ENCODE measurements around the gene OTUB2. TPM values are rescaled to one million over a fixed set of nuclear protein-coding genes. Genes with fewer than 3 reads are reported as not detected.

OTUB2 gene
- polyA plus RNA-seq, 2 donors: 2.3 to 3.9 TPM

- no peaks in the 10 kb centered on the region for H3K27me3 ChIP-seq (ENCODE audit: control insufficient read depth in 1 of 2, insufficient read depth in 2 of 2, low read length in 2 of 2)
- WGBS, 2 donors: 84 to 90% methylated on average over 2 of the region's 2 CpGs
Measured at GRCh38 chr14:94049625-94050023, 23.5 kb downstream of the OTUB2 start.

GRCh38 chr14:94050231-94050880, 24.2 kb downstream of the OTUB2 start:
- no peaks in the 10 kb centered on the region for H3K4me1 ChIP-seq (ENCODE audit: control insufficient read depth in 2 of 2, insufficient read depth in 2 of 2, low read length in 1 of 2)
- H3K27me3 ChIP-seq (ENCODE audit: control insufficient read depth in 1 of 2, insufficient read depth in 2 of 2, low read length in 2 of 2): no peaks in the 10 kb centered on the region
- H3K4me3 ChIP-seq (ENCODE audit: low read depth in 1 of 2, low read length in 2 of 2): no peak overlapping the region
- no peak overlapping the region for H3K27ac ChIP-seq (ENCODE audit: low read depth in 2 of 2, low read length in 1 of 2)
- 88 to 89% methylated on average over 6 of the region's 6 CpGs for WGBS, 2 donors
- H3K9me3 ChIP-seq (ENCODE audit: control insufficient read depth in 2 of 2, insufficient read depth in 1 of 2, low read depth in 1 of 2, low read length in 1 of 2): no peaks in the 10 kb centered on the region
- H3K36me3 ChIP-seq (ENCODE audit: control insufficient read depth in 2 of 2, insufficient read depth in 2 of 2, low read length in 1 of 2): peaks cover 39 to 60% of the 10 kb centered on the region in 2 donors

More at GRCh38 chr14:94049625-94050023, 23.5 kb downstream of the OTUB2 start:
- Histone ChIP-seq H3K4me1 (ENCODE audit: control insufficient read depth in 2 of 2, insufficient read depth in 2 of 2, low read length in 1 of 2) (no peaks in the 10 kb centered on the region), H3K27ac (ENCODE audit: low read depth in 2 of 2, low read length in 1 of 2) (no peak overlapping the region), H3K9me3 (ENCODE audit: control insufficient read depth in 2 of 2, insufficient read depth in 1 of 2, low read depth in 1 of 2, low read length in 1 of 2) (no peaks in the 10 kb centered on the region), H3K36me3 (ENCODE audit: control insufficient read depth in 2 of 2, insufficient read depth in 2 of 2, low read length in 1 of 2) (peaks cover 39 to 55% of the 10 kb centered on the region in 2 donors), H3K4me3 (ENCODE audit: low read depth in 1 of 2, low read length in 2 of 2) (no peak overlapping the region)

DNA sequence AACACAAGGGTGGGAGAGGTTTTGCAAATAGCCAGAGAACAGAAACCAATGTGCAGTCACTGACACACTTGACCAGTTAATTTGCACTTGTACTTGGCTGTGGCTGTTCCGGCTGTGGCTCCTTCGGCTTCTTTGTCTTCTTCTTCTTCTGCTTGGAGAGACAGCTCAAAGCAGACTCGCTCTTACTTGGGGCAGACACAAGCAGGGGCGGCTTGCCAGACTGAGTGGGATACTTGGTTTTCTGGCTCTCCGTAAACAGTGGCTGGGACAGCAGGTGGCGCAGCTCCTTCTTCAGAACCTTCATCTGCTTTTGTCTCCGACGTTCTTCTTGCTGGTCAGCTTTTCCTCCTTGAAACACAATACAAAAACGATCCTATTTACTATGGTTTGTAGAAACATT, 25.0 kb downstream of the OTUB2 start:
- Histone ChIP-seq H3K4me1 (ENCODE audit: control insufficient read depth in 2 of 2, insufficient read depth in 2 of 2, low read length in 1 of 2) (no peaks in the 10 kb centered on the region), H3K4me3 (ENCODE audit: low read depth in 1 of 2, low read length in 2 of 2) (no peak overlapping the region), H3K36me3 (ENCODE audit: control insufficient read depth in 2 of 2, insufficient read depth in 2 of 2, low read length in 1 of 2) (peaks cover 40 to 55% of the 10 kb centered on the region in 2 donors), H3K9me3 (ENCODE audit: control insufficient read depth in 2 of 2, insufficient read depth in 1 of 2, low read depth in 1 of 2, low read length in 1 of 2) (no peaks in the 10 kb centered on the region), H3K27me3 (ENCODE audit: control insufficient read depth in 1 of 2, insufficient read depth in 2 of 2, low read length in 2 of 2) (no peaks in the 10 kb centered on the region), H3K27ac (ENCODE audit: low read depth in 2 of 2, low read length in 1 of 2) (no peak overlapping the region)
- WGBS, 2 donors: 53 to 57% methylated on average over 9 of the region's 9 CpGs

GRCh38 chr14:94051779-94052178, 25.6 kb downstream of the OTUB2 start:
- Histone ChIP-seq H3K27ac (ENCODE audit: low read depth in 2 of 2, low read length in 1 of 2) (no peak overlapping the region), H3K4me3 (ENCODE audit: low read depth in 1 of 2, low read length in 2 of 2) (no peak overlapping the region), H3K27me3 (ENCODE audit: control insufficient read depth in 1 of 2, insufficient read depth in 2 of 2, low read length in 2 of 2) (no peaks in the 10 kb centered on the region), H3K36me3 (ENCODE audit: control insufficient read depth in 2 of 2, insufficient read depth in 2 of 2, low read length in 1 of 2) (peaks cover 41 to 56% of the 10 kb centered on the region in 2 donors), H3K9me3 (ENCODE audit: control insufficient read depth in 2 of 2, insufficient read depth in 1 of 2, low read depth in 1 of 2, low read length in 1 of 2) (no peaks in the 10 kb centered on the region), H3K4me1 (ENCODE audit: control insufficient read depth in 2 of 2, insufficient read depth in 2 of 2, low read length in 1 of 2) (no peaks in the 10 kb centered on the region)
- WGBS, 2 donors: 81 to 83% methylated on average over 3 of the region's 3 CpGs

GRCh38 chr14:94052199-94052598, 26.1 kb downstream of the OTUB2 start:
- Histone ChIP-seq H3K4me3 (ENCODE audit: low read depth in 1 of 2, low read length in 2 of 2) (no peak overlapping the region), H3K36me3 (ENCODE audit: control insufficient read depth in 2 of 2, insufficient read depth in 2 of 2, low read length in 1 of 2) (peaks cover 37 to 53% of the 10 kb centered on the region in 2 donors), H3K27me3 (ENCODE audit: control insufficient read depth in 1 of 2, insufficient read depth in 2 of 2, low read length in 2 of 2) (no peaks in the 10 kb centered on the region), H3K4me1 (ENCODE audit: control insufficient read depth in 2 of 2, insufficient read depth in 2 of 2, low read length in 1 of 2) (no peaks in the 10 kb centered on the region), H3K27ac (ENCODE audit: low read depth in 2 of 2, low read length in 1 of 2) (no peak overlapping the region), H3K9me3 (ENCODE audit: control insufficient read depth in 2 of 2, insufficient read depth in 1 of 2, low read depth in 1 of 2, low read length in 1 of 2) (no peaks in the 10 kb centered on the region)
- WGBS, 2 donors: 86 to 97% methylated on average over 1 of the region's 1 CpG

DNA sequence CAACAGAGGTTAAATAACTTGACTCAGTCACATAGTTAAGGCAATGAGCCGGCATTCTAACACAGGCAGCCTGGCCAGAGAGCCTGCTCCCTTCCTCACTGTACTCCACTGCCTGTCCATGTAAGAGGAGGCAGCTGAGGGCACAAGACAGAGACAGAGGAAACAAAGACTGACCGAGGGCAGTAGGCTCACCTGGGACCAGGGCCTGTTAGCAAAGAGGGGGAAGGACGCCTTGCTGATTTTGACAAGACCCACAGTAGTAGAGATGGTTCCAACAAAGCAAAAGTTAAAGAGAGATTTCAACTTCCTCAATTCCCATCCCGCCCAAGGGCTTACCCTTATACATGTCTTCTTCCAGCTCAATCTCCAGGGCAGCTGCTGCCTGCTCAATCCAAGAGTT, 26.5 kb downstream of the OTUB2 start:
- no peak overlapping the region for H3K27ac ChIP-seq (ENCODE audit: low read depth in 2 of 2, low read length in 1 of 2)
- H3K4me1 ChIP-seq (ENCODE audit: control insufficient read depth in 2 of 2, insufficient read depth in 2 of 2, low read length in 1 of 2): no peaks in the 10 kb centered on the region
- 91 to 93% methylated on average over 4 of the region's 4 CpGs for WGBS, 2 donors
- H3K9me3 ChIP-seq (ENCODE audit: control insufficient read depth in 2 of 2, insufficient read depth in 1 of 2, low read depth in 1 of 2, low read length in 1 of 2): no peaks in the 10 kb centered on the region
- H3K27me3 ChIP-seq (ENCODE audit: control insufficient read depth in 1 of 2, insufficient read depth in 2 of 2, low read length in 2 of 2): no peaks in the 10 kb centered on the region
- peaks cover 36 to 50% of the 10 kb centered on the region in 2 donors for H3K36me3 ChIP-seq (ENCODE audit: control insufficient read depth in 2 of 2, insufficient read depth in 2 of 2, low read length in 1 of 2)
- H3K4me3 ChIP-seq (ENCODE audit: low read depth in 1 of 2, low read length in 2 of 2): no peak overlapping the region

GRCh38 chr14:94054401-94054800, 28.3 kb downstream of the OTUB2 start:
- Histone ChIP-seq H3K4me1 (ENCODE audit: control insufficient read depth in 2 of 2, insufficient read depth in 2 of 2, low read length in 1 of 2) (no peaks in the 10 kb centered on the region), H3K4me3 (ENCODE audit: low read depth in 1 of 2, low read length in 2 of 2) (no peak overlapping the region), H3K9me3 (ENCODE audit: control insufficient read depth in 2 of 2, insufficient read depth in 1 of 2, low read depth in 1 of 2, low read length in 1 of 2) (no peaks in the 10 kb centered on the region), H3K27ac (ENCODE audit: low read depth in 2 of 2, low read length in 1 of 2) (no peak overlapping the region), H3K27me3 (ENCODE audit: control insufficient read depth in 1 of 2, insufficient read depth in 2 of 2, low read length in 2 of 2) (no peaks in the 10 kb centered on the region), H3K36me3 (ENCODE audit: control insufficient read depth in 2 of 2, insufficient read depth in 2 of 2, low read length in 1 of 2) (peaks cover 32 to 42% of the 10 kb centered on the region in 2 donors)
- 93 to 97% methylated on average over 1 of the region's 1 CpG for WGBS, 2 donors

DNA sequence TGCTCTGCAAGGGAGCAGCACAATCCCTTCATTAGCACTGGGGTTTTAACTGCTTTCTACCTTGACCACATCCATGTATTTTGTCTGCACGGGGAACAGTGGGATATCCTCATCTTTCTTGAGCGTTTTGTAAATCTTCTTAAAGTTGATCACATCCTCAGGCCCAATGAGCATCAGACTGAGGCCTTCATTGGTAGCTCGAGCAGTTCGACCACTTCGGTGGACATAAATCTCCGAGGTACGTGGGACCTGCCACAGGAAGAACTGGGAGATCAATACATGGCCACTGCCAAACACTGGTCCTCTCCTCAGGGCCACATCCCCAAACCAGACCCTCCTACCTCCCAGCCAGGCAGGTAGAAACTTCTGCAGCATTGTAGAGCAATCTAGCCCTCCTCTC, 28.8 kb downstream of the OTUB2 start:
- no peak overlapping the region for H3K4me3 ChIP-seq (ENCODE audit: low read depth in 1 of 2, low read length in 2 of 2)
- H3K9me3 ChIP-seq (ENCODE audit: control insufficient read depth in 2 of 2, insufficient read depth in 1 of 2, low read depth in 1 of 2, low read length in 1 of 2): no peaks in the 10 kb centered on the region
- H3K27me3 ChIP-seq (ENCODE audit: control insufficient read depth in 1 of 2, insufficient read depth in 2 of 2, low read length in 2 of 2): no peaks in the 10 kb centered on the region
- 92 to 95% methylated on average over 7 of the region's 7 CpGs for WGBS, 2 donors
- no peak overlapping the region for H3K27ac ChIP-seq (ENCODE audit: low read depth in 2 of 2, low read length in 1 of 2)
- peaks cover 35 to 41% of the 10 kb centered on the region in 2 donors for H3K36me3 ChIP-seq (ENCODE audit: control insufficient read depth in 2 of 2, insufficient read depth in 2 of 2, low read length in 1 of 2)
- no peaks in the 10 kb centered on the region for H3K4me1 ChIP-seq (ENCODE audit: control insufficient read depth in 2 of 2, insufficient read depth in 2 of 2, low read length in 1 of 2)

GRCh38 chr14:94056579-94057308, 30.6 kb downstream of the OTUB2 start:
- Histone ChIP-seq H3K4me1 (ENCODE audit: control insufficient read depth in 2 of 2, insufficient read depth in 2 of 2, low read length in 1 of 2) (no peaks in the 10 kb centered on the region), H3K27ac (ENCODE audit: low read depth in 2 of 2, low read length in 1 of 2) (no peak overlapping the region), H3K4me3 (ENCODE audit: low read depth in 1 of 2, low read length in 2 of 2) (no peak overlapping the region), H3K9me3 (ENCODE audit: control insufficient read depth in 2 of 2, insufficient read depth in 1 of 2, low read depth in 1 of 2, low read length in 1 of 2) (no peaks in the 10 kb centered on the region), H3K36me3 (ENCODE audit: control insufficient read depth in 2 of 2, insufficient read depth in 2 of 2, low read length in 1 of 2) (peaks cover 40 to 41% of the 10 kb centered on the region in 2 donors), H3K27me3 (ENCODE audit: control insufficient read depth in 1 of 2, insufficient read depth in 2 of 2, low read length in 2 of 2) (no peaks in the 10 kb centered on the region)
- 79% methylated on average over 6 of the region's 6 CpGs for WGBS, 2 donors

Data from esophagus (tissue), 2 donors.